Measurements from ENCODE around the gene ADGRG3. TPM values are rescaled to one million over a fixed set of nuclear protein-coding genes. Genes with fewer than 3 reads are reported as not detected.

The ADGRG3 gene
- total and polyA plus RNA-seq, 2 experiments from 2014 or later = not detected

- Histone ChIP-seq H2AFZ (peak overlapping the region; percentile 95; the same call in 1 of the 2 replicates), H3F3A (replicated peaks; ENCODE audit: low read depth) (no peaks in the 10 kb centered on the region)
- ATAC-seq = no peak
Measured at GRCh38 chr16:57676553-57677085, 8.5 kb downstream of the ADGRG3 start.

More at GRCh38 chr16:57676553-57677085, 8.5 kb downstream of the ADGRG3 start:
- H3K27me3 Mint-ChIP-seq (ENCODE audit: insufficient read depth, low read depth, poor library complexity) = peaks cover 5% of the 10 kb centered on the region
- Histone ChIP-seq H3K9me2 (ENCODE audit: insufficient read depth) (no peaks in the 10 kb centered on the region), H3K27me3 (ENCODE audit: insufficient read depth) (no peaks in the 10 kb centered on the region), H3K36me3 (ENCODE audit: insufficient read depth) (no peaks in the 10 kb centered on the region), H3K4me2 (peak overlapping the region; percentile 68), H3K79me2 (replicated peaks; ENCODE audit: insufficient read depth) (no peaks in the 10 kb centered on the region), H3K4me3 (0 out of 2 replicates have a peak overlapping the region, but pooled peaks have one; percentile 31), H3K27ac (ENCODE audit: low read depth) (no peak overlapping the region; the same call in 1 of the 2 replicates), H4K20me1 (replicated peaks; ENCODE audit: insufficient read depth) (no peaks in the 10 kb centered on the region), H3K4me1 (ENCODE audit: insufficient read depth) (peaks cover 13% of the 10 kb centered on the region)
- H3K27ac Mint-ChIP-seq = no peak overlapping the region
- H3K4me1 Mint-ChIP-seq = peaks cover 30% of the 10 kb centered on the region
- H3K4me3 Mint-ChIP-seq = no peak overlapping the region
- TF ChIP-seq JUNB (IDR thresholded peaks at IDR 0.05; ENCODE audit: unreplicated experiment) (no peak), ZNF114 (CRISPR knock-in tag; IDR thresholded peaks at IDR 0.05) (no peak), CREB1 (CRISPR knock-in tag; IDR thresholded peaks at IDR 0.05; ENCODE audit: low read depth) (no peak), STAT1 (IDR thresholded peaks at IDR 0.05; ENCODE audit: unreplicated experiment) (no peak), POLR2AphosphoS5 (IDR thresholded peaks at IDR 0.05; ENCODE audit: low read depth) (no peak), ZNF462 (CRISPR knock-in tag; IDR thresholded peaks at IDR 0.05) (no peak), EZH2 (IDR thresholded peaks at IDR 0.05; ENCODE audit: low read depth, unreplicated experiment) (no peak), EZH2phosphoT487 (IDR thresholded peaks at IDR 0.05; ENCODE audit: unreplicated experiment) (no peak)
- TF ChIP-seq, protein P1, sequence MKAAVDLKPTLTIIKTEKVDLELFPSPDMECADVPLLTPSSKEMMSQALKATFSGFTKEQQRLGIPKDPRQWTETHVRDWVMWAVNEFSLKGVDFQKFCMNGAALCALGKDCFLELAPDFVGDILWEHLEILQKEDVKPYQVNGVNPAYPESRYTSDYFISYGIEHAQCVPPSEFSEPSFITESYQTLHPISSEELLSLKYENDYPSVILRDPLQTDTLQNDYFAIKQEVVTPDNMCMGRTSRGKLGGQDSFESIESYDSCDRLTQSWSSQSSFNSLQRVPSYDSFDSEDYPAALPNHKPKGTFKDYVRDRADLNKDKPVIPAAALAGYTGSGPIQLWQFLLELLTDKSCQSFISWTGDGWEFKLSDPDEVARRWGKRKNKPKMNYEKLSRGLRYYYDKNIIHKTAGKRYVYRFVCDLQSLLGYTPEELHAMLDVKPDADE (IDR thresholded peaks at IDR 0.05) = no peak
- H3K9me3 Mint-ChIP-seq = no peaks in the 10 kb centered on the region; the same call in 2 of the 3 replicates
- DNase-seq (ENCODE audit: low spot score) = no peak
- H3K36me3 Mint-ChIP-seq (ENCODE audit: low read depth) = no peaks in the 10 kb centered on the region

Measured in GM23338 (cell line).